Spleen (tissue), 11 donors: ENCODE measurements around the gene TMEM88. TPM values are rescaled to one million over a fixed set of nuclear protein-coding genes. Genes with fewer than 3 reads are reported as not detected.

Experiments
- DNase-seq: peaks from one replicate; pipeline ENCODE4 v3.0.0-alpha.2; 2020
- H3K27ac ChIP-seq, 8 donors: fragments of 200-600 bp; sonication (generic) in 7 of 8; 1 replicate in 4 of 8; 2 replicates in 4 of 8; pipeline versions ENCODE4 v1.5.0 to v1.8.0; 2016 to 2021; ENCODE audit warnings: inconsistent platforms in 4 of 8, mild to moderate bottlenecking in 4 of 8, moderate library complexity in 1 of 8
- H3K27me3 ChIP-seq, 7 donors: fragments of 200-600 bp; sonication (generic) in 6 of 7; replicated peaks in 1 of 7; 1 replicate in 4 of 7; 2 replicates in 3 of 7; pipeline versions ENCODE4 v1.5.0 to v1.8.0; 2016 to 2021; ENCODE audit warnings: inconsistent platforms in 3 of 7, mild to moderate bottlenecking in 1 of 7
- H3K36me3 ChIP-seq, 6 donors: fragments of 200-600 bp; sonication (generic) in 5 of 6; 1 replicate in 4 of 6; 2 replicates in 2 of 6; pipeline versions ENCODE4 v1.5.0 to v1.8.0; 2016 to 2021; ENCODE audit warnings: inconsistent platforms in 2 of 6
- H3K4me1 ChIP-seq, 6 donors: fragments of 200-600 bp; sonication (generic) in 5 of 6; 1 replicate in 3 of 6; 2 replicates in 3 of 6; pipeline versions ENCODE4 v1.5.0 to v1.8.0; 2016 to 2021; ENCODE audit warnings: inconsistent platforms in 3 of 6
- H3K4me3 ChIP-seq, 8 donors: fragments of 200-600 bp; sonication (generic) in 7 of 8; 1 replicate in 4 of 8; 2 replicates in 4 of 8; pipeline versions ENCODE4 v1.5.0 to v1.8.0; 2016 to 2021; ENCODE audit warnings: inconsistent platforms in 4 of 8, mild to moderate bottlenecking in 4 of 8, moderate library complexity in 2 of 8
- H3K9me3 ChIP-seq, 8 donors: fragments of 200-600 bp; sonication (generic) in 7 of 8; 1 replicate in 4 of 8; 2 replicates in 4 of 8; pipeline versions ENCODE4 v1.5.0 to v1.8.0; 2016 to 2021; ENCODE audit warnings: inconsistent platforms in 4 of 8
- CTCF ChIP-seq, 11 experiments: fragments of 200-600 bp in 7 of 11; fragments of 450-650 bp in 4 of 11; sonication (generic) in 4 of 11; IDR thresholded peaks in 8 of 11; conservative IDR thresholded peaks in 3 of 11; 1 replicate in 7 of 11; 2 replicates in 4 of 11; pipeline versions ENCODE4 v1.4.0 to v1.8.0; 2016 to 2021; ENCODE audit warnings: antibody characterized with exemption in 11 of 11, inconsistent platforms in 4 of 11, mild to moderate bottlenecking in 1 of 11
- POLR2A ChIP-seq, 3 donors: fragments of 450-650 bp; IDR thresholded peaks; one replicate each; pipeline ENCODE4 v1.5.1; 2017; ENCODE audit warnings: antibody characterized with exemption in 3 of 3, mild to moderate bottlenecking in 1 of 3
- POLR2AphosphoS5 ChIP-seq, 3 donors: sonication (generic); formaldehyde crosslinking; IDR thresholded peaks; one replicate each; pipeline ENCODE4 v1.5.1; 2017; ENCODE audit warnings: antibody characterized with exemption in 3 of 3
- WGBS, 5 donors: extraction: QIAGEN DNeasy Blood & Tissue Kit in 3 of 5; methylation state at CpG; one replicate each; pipeline versions ENCODE4 v1.1.5 to v1.1.7; 2013 to 2018; 5-methylcytosine and 5-hydroxymethylcytosine counted together
- intact Hi-C: fragments of 100-400 bp; cut with DNase I; formaldehyde crosslinking; loops from one replicate; pipeline ENCODE4 v1.15.0; 2023; ENCODE audit warnings: low total_unique reads
- polyA plus RNA-seq, 3 donors: library from polyadenylated mRNA; stranded (reverse); fragments of 200-250 nt; gene quantifications; one replicate each; pipeline ENCODE4 v1.2.1, GENCODE V29; 2013
- total RNA-seq, 7 donors: library from RNA; depleted of rRNA in 3 of 7; stranded (reverse); fragments of >200 nt in 3 of 7; fragmentation: NEBNext Ultra II Directional in 4 of 7; extraction: Animal tissue kit (Norgen Biotek cat#: 25700) in 4 of 7; gene quantifications; one replicate each; pipeline versions ENCODE4 v1.1.0 to v1.2.1, GENCODE V29; 2016 to 2021
- donor health status: healthy with polysubstance abuse.
- donor health status: DM: no; HTN: no; CAD: no; lungs with moderate emphysema.
- donor health status: DM: no; HTN: no; CAD: no.
- donor health status: Bipolar disorder and iron deficiency.
- donor health status: healthy.
- donor health status: DM: no; HTN: no; CAD: no.
- donor health status: DM: yes; HTN: yes; CAD: no.

The TMEM88 gene
- total and polyA plus RNA-seq, 10 donors = 5.2 to 31.8 (median 14.5) TPM

DNA sequence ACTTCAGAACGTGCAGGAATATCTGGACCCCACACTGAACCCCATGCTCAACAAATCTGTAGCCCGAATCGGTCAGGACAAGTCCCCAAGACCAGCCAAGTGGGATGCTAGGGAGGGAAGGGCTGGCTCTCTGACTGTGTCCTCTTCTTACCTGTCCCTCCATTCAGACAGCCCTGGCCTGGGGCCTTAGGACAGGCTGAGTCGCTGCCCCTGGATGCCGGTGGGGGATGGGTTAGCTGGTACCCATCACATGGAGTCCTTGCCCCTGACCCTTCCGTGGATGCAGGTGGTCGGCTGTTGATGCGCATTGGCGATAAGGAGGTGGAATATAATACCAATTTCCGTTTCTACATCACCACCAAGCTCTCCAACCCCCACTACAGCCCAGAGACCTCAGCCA lies 36.8 kb upstream of the TMEM88 start:
- Histone ChIP-seq H3K4me3 (no peak overlapping the region), H3K9me3 (no peaks in the 10 kb centered on the region), H3K4me1 (peaks cover 0 to 5% (median 0%) of the 10 kb centered on the region in 6 donors), H3K27ac (no peak overlapping the region), H3K36me3 (no peaks in the 10 kb centered on the region), H3K27me3 (no peaks in the 10 kb centered on the region)
- peak; percentile 28 for DNase-seq
- 81 to 90% (median 84%) methylated on average over 8 to 10 of the region's 10 CpGs for WGBS, 5 donors
- no peak for TF ChIP-seq POLR2A (IDR thresholded peaks at IDR 0.05)
- TF ChIP-seq POLR2AphosphoS5 (IDR thresholded peaks at IDR 0.05) = no peak
- TF ChIP-seq CTCF (IDR thresholded peaks at IDR 0.05 in 8 of 11, conservative IDR thresholded peaks at IDR 0.05 in 3 of 11) = no peak
- intact Hi-C loops = no loop called here

- Histone ChIP-seq H3K27ac (no peak overlapping the region), H3K36me3 (no peaks in the 10 kb centered on the region), H3K4me1 (peaks cover 0 to 5% (median 0%) of the 10 kb centered on the region in 6 donors), H3K4me3 (no peak overlapping the region), H3K27me3 (peaks cover 0 to 3% (median 0%) of the 10 kb centered on the region in 7 donors), H3K9me3 (no peaks in the 10 kb centered on the region)
- TF ChIP-seq CTCF (IDR thresholded peaks at IDR 0.05 in 8 of 11, conservative IDR thresholded peaks at IDR 0.05 in 3 of 11) (no peak), POLR2AphosphoS5 (IDR thresholded peaks at IDR 0.05) (no peak), POLR2A (IDR thresholded peaks at IDR 0.05) (no peak)
- DNase-seq = peak; percentile 59
- WGBS, 5 donors = 85 to 90% (median 86%) methylated on average over 21 to 27 of the region's 27 CpGs
- intact Hi-C loops = no loop called here
Measured at GRCh38 chr17:7818746-7819645, 35.9 kb upstream of the TMEM88 start.

DNA sequence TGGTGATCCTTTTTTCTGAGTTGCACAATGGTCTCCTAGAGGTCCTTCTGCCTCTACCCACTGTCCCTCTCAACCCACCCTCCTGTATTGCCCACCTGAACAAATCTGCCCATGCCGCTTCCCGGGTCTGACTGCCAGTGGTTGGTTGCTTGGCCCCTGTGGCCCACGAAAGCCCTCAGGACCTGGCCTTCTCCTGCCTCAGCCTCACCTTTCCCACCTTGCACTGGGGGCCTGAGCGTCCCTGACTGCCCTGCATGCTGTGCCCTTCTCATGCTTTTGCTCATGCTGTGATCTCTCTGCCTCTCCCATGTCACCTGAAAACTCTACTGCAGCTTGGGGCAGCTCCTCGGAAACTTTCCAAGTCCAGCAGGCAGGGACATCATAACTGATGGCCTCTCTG lies 34.6 kb upstream of the TMEM88 start:
- intact Hi-C loops = loop anchor here (5.0 to 10.0 kb wide), 2 partner anchors 167 to 235 kb away; no protein-coding TSS in a partner anchor
- no peak overlapping the region for H3K4me3 ChIP-seq
- no peaks in the 10 kb centered on the region for H3K9me3 ChIP-seq
- H3K27me3 ChIP-seq = peaks cover 0 to 3% (median 0%) of the 10 kb centered on the region in 7 donors
- peak; percentile 61 for DNase-seq
- no peak overlapping the region for H3K27ac ChIP-seq
- 76 to 87% (median 83%) methylated on average over 5 of the region's 5 CpGs for WGBS, 5 donors
- H3K4me1 ChIP-seq = peaks cover 0 to 5% (median 0%) of the 10 kb centered on the region in 6 donors
- no peaks in the 10 kb centered on the region for H3K36me3 ChIP-seq
- no peak for TF ChIP-seq CTCF (IDR thresholded peaks at IDR 0.05 in 8 of 11, conservative IDR thresholded peaks at IDR 0.05 in 3 of 11)
- TF ChIP-seq POLR2A (IDR thresholded peaks at IDR 0.05) = no peak
- no peak for TF ChIP-seq POLR2AphosphoS5 (IDR thresholded peaks at IDR 0.05)

DNA sequence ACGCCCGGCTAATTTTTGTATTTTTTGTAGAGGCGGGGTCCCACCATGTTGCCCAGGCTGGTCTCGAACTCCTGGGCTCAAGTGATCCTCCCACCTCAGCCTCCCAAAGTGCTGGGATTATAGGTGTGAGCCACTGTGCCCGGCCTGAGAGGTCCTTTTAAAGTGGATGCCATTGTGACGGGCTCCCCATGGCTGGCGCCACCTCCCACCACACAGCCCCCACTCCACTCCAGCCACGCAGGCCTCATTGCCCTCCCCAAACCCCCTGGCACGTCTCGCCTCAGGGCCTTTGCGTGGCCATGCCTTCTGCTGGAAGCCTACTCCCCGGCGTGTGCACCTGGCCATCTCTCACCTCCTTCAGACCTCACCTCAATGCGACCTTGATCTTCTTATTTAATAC lies 32.7 kb upstream of the TMEM88 start:
- Histone ChIP-seq H3K9me3 (no peaks in the 10 kb centered on the region), H3K4me3 (no peak overlapping the region), H3K27ac (no peak overlapping the region), H3K36me3 (no peaks in the 10 kb centered on the region), H3K4me1 (peaks cover 0 to 5% (median 0%) of the 10 kb centered on the region in 6 donors), H3K27me3 (peaks cover 0 to 3% (median 0%) of the 10 kb centered on the region in 7 donors)
- TF ChIP-seq CTCF (IDR thresholded peaks at IDR 0.05 in 8 of 11, conservative IDR thresholded peaks at IDR 0.05 in 3 of 11) (no peak), POLR2AphosphoS5 (IDR thresholded peaks at IDR 0.05) (no peak), POLR2A (IDR thresholded peaks at IDR 0.05) (no peak)
- intact Hi-C loops = loop anchor here (5.0 to 10.0 kb wide), 2 partner anchors 165 to 233 kb away; no protein-coding TSS in a partner anchor
- WGBS, 5 donors = 76 to 86% (median 78%) methylated on average over 14 of the region's 14 CpGs
- peak; percentile 57 for DNase-seq
